ENCODE measurements around the gene DCUN1D5. TPM values are rescaled to one million over a fixed set of nuclear protein-coding genes. Genes with fewer than 3 reads are reported as not detected.

DCUN1D5 gene
- polyA plus RNA-seq, 1 donor (not counting 4 experiments of a cell fraction or from before 2014, with no cell fraction given) = 95.6 TPM

DNA sequence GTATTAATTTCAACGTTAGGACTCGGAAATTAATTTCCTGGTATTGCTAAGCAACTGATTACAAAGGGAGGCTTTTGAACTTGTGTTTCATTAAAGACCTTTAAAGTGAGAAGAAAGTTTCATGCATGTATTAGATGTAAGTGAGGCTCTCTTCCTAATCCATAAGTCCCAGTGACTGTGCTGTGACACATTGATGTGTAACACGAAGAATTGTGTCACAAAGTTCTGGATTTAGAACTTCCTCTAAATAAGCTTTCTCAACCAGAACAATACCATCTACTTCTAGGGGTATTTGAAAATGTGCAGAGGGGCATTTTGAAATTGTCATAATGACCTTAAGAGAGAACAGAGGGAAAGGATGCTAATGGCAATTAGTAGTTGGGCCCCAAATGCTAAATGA lies 14.4 kb downstream of the DCUN1D5 start:
- no peak for DNase-seq (ENCODE audit: low read depth, low spot score)
- TF ChIP-seq EZH2 (IDR thresholded peaks at IDR 0.05; ENCODE audit: low read length) = no peak
- TF ChIP-seq, protein P1, sequence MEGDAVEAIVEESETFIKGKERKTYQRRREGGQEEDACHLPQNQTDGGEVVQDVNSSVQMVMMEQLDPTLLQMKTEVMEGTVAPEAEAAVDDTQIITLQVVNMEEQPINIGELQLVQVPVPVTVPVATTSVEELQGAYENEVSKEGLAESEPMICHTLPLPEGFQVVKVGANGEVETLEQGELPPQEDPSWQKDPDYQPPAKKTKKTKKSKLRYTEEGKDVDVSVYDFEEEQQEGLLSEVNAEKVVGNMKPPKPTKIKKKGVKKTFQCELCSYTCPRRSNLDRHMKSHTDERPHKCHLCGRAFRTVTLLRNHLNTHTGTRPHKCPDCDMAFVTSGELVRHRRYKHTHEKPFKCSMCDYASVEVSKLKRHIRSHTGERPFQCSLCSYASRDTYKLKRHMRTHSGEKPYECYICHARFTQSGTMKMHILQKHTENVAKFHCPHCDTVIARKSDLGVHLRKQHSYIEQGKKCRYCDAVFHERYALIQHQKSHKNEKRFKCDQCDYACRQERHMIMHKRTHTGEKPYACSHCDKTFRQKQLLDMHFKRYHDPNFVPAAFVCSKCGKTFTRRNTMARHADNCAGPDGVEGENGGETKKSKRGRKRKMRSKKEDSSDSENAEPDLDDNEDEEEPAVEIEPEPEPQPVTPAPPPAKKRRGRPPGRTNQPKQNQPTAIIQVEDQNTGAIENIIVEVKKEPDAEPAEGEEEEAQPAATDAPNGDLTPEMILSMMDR (optimal IDR thresholded peaks at IDR 0.05 in 1 of 3, IDR thresholded peaks at IDR 0.05 in 1 of 3, conservative IDR thresholded peaks at IDR 0.05 in 1 of 3; ENCODE audit: extremely low read depth in 1 of 3, insufficient read depth in 2 of 3, low read length in 3 of 3) = no peak
- Histone ChIP-seq H4K20me1 (ENCODE audit: control insufficient read depth, extremely low read depth, insufficient read depth, low read length) (peaks cover 3% of the 10 kb centered on the region), H3K9me3 (ENCODE audit: control insufficient read depth, low read depth, low read length) (no peaks in the 10 kb centered on the region), H3K9me1 (ENCODE audit: control insufficient read depth, extremely low read depth, insufficient read depth, low read length) (no peaks in the 10 kb centered on the region), H2AFZ (ENCODE audit: control insufficient read depth, low read length) (no peak overlapping the region), H3K79me2 (ENCODE audit: control insufficient read depth, insufficient read depth, low read length) (peaks cover 50% of the 10 kb centered on the region), H3K9ac (ENCODE audit: control insufficient read depth, extremely low read depth, insufficient read depth, low read length) (no peak overlapping the region), H3K36me3 (ENCODE audit: control insufficient read depth in 2 of 2, extremely low read depth in 1 of 2, insufficient read depth in 2 of 2, low read length in 2 of 2) (peaks cover 10 to 19% of the 10 kb centered on the region in 2 experiments), H3K27me3 (ENCODE audit: control insufficient read depth, extremely low read depth, insufficient read depth, low read length) (no peaks in the 10 kb centered on the region), H3K4me1 (ENCODE audit: control insufficient read depth, extremely low read depth, insufficient read depth, low read length) (no peaks in the 10 kb centered on the region), H3K4me3 (ENCODE audit: control insufficient read depth in 2 of 3, extremely low read depth in 1 of 3, insufficient read depth in 2 of 3, low read depth in 1 of 3, low read length in 3 of 3) (no peak overlapping the region), H3K4me2 (ENCODE audit: control insufficient read depth, extremely low read depth, insufficient read depth, low read depth, low read length) (no peak overlapping the region), H3K27ac (ENCODE audit: control insufficient read depth, insufficient read depth, low read length) (no peak overlapping the region)
- dilution Hi-C loops (cut with MboI; ENCODE audit: extremely low pct_ligation_motif_present, low sequenced_read_pairs) = no loop called here
- FAIRE-seq = no peak

DNA sequence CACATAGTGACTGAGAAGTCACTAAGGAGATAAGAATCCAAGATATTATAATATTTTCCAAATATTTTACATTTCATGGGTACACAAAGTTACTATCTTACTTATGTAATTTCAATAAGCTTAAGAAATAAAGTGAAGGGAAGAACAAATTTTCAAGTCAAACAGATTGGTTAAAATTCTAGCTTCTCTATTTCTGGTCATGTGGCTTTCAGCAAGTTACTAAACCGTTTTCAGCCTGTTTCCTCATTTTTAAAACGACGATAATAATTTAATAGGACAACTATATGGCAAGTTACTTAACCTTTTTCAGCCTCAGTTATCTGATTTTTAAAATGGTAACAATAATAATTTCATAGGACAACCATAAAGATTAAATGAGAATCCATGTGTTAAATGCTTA lies 15.6 kb downstream of the DCUN1D5 start:
- H3K79me2 ChIP-seq (ENCODE audit: control insufficient read depth, insufficient read depth, low read length) = peaks cover 56% of the 10 kb centered on the region
- no peak overlapping the region for H3K4me3 ChIP-seq (ENCODE audit: control insufficient read depth in 2 of 3, extremely low read depth in 1 of 3, insufficient read depth in 2 of 3, low read depth in 1 of 3, low read length in 3 of 3)
- no peak overlapping the region for H3K9ac ChIP-seq (ENCODE audit: control insufficient read depth, extremely low read depth, insufficient read depth, low read length)
- H3K9me1 ChIP-seq (ENCODE audit: control insufficient read depth, extremely low read depth, insufficient read depth, low read length) = no peaks in the 10 kb centered on the region
- no peak for FAIRE-seq
- dilution Hi-C loops (cut with MboI; ENCODE audit: extremely low pct_ligation_motif_present, low sequenced_read_pairs) = no loop called here
- peaks cover 10 to 19% of the 10 kb centered on the region in 2 experiments for H3K36me3 ChIP-seq (ENCODE audit: control insufficient read depth in 2 of 2, extremely low read depth in 1 of 2, insufficient read depth in 2 of 2, low read length in 2 of 2)
- no peaks in the 10 kb centered on the region for H3K9me3 ChIP-seq (ENCODE audit: control insufficient read depth, low read depth, low read length)
- H3K27ac ChIP-seq (ENCODE audit: control insufficient read depth, insufficient read depth, low read length) = no peak overlapping the region
- no peak overlapping the region for H3K4me2 ChIP-seq (ENCODE audit: control insufficient read depth, extremely low read depth, insufficient read depth, low read depth, low read length)
- no peak overlapping the region for H2AFZ ChIP-seq (ENCODE audit: control insufficient read depth, low read length)
- TF ChIP-seq, protein P1 (optimal IDR thresholded peaks at IDR 0.05 in 1 of 3, IDR thresholded peaks at IDR 0.05 in 1 of 3, conservative IDR thresholded peaks at IDR 0.05 in 1 of 3; ENCODE audit: extremely low read depth in 1 of 3, insufficient read depth in 2 of 3, low read length in 3 of 3) = no peak
- no peak for TF ChIP-seq EZH2 (IDR thresholded peaks at IDR 0.05; ENCODE audit: low read length)
- H3K27me3 ChIP-seq (ENCODE audit: control insufficient read depth, extremely low read depth, insufficient read depth, low read length) = no peaks in the 10 kb centered on the region
- H3K4me1 ChIP-seq (ENCODE audit: control insufficient read depth, extremely low read depth, insufficient read depth, low read length) = no peaks in the 10 kb centered on the region
- DNase-seq (ENCODE audit: low read depth, low spot score) = no peak
- H4K20me1 ChIP-seq (ENCODE audit: control insufficient read depth, extremely low read depth, insufficient read depth, low read length) = peaks cover 3% of the 10 kb centered on the region

Measured in keratinocyte (primary cell).